ENCODE data around the gene FARP1.

Gene FARP1, protein sequence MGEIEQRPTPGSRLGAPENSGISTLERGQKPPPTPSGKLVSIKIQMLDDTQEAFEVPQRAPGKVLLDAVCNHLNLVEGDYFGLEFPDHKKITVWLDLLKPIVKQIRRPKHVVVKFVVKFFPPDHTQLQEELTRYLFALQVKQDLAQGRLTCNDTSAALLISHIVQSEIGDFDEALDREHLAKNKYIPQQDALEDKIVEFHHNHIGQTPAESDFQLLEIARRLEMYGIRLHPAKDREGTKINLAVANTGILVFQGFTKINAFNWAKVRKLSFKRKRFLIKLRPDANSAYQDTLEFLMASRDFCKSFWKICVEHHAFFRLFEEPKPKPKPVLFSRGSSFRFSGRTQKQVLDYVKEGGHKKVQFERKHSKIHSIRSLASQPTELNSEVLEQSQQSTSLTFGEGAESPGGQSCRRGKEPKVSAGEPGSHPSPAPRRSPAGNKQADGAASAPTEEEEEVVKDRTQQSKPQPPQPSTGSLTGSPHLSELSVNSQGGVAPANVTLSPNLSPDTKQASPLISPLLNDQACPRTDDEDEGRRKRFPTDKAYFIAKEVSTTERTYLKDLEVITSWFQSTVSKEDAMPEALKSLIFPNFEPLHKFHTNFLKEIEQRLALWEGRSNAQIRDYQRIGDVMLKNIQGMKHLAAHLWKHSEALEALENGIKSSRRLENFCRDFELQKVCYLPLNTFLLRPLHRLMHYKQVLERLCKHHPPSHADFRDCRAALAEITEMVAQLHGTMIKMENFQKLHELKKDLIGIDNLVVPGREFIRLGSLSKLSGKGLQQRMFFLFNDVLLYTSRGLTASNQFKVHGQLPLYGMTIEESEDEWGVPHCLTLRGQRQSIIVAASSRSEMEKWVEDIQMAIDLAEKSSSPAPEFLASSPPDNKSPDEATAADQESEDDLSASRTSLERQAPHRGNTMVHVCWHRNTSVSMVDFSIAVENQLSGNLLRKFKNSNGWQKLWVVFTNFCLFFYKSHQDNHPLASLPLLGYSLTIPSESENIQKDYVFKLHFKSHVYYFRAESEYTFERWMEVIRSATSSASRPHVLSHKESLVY

GRCh38 chr13:98142380-98143156 lies at the start of gene FARP1:
Gene FARP1, plus strand, starts transcription at chr13:98143094. Its CDS starts 70,149 bp downstream, at chr13:98213243.
- peak in 2 of 3 experiments; percentile 9 to 47 for DNase-seq (ENCODE audit: low read depth in 3 of 3)

- no peak for DNase-seq (ENCODE audit: low read depth in 3 of 3)
Observed at GRCh38 chr13:98094678-98095266, 48.1 kb upstream of the FARP1 start.

DNA sequence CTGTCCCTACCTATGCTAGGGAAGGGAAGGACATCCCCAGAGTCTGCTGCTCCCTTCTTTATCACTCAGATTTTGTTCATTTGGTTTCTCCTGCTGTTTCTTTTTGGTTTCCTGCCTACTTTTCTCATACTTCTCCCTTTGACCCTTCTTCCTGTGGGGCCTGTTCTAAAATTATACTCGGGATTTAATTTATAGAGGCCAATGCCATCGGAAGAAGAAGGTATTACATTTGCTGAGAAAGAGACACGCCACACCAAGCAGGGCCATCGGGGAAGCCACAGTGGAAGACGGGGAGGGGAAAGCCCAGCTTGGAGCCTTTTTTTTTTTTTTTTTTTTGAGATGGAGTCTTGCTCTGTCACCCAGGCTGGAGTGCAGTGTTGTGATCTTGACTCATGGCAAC lies 46.8 kb upstream of the FARP1 start:
- DNase-seq (ENCODE audit: low read depth in 3 of 3), result no peak

DNA sequence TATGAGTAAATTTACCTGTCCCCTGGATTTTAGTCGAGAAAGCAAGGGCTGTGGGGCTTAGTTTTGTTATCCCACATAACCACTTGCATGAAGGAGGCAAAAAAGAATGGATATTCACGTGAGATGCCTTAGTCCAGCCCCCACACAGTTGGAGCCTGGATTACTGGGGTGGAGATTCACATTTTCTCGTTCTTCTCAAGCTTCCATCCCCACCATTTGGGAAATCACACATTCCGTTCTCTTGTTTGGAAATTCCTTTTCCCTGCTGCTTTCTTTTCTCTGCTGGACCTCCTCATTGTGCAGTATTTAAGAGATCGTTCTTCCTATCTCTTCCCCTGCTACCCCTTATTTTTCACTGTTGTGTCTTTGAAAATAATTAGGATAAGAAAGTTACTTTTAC lies 45.1 kb upstream of the FARP1 start:
- DNase-seq (ENCODE audit: low read depth in 3 of 3), result no peak

DNA sequence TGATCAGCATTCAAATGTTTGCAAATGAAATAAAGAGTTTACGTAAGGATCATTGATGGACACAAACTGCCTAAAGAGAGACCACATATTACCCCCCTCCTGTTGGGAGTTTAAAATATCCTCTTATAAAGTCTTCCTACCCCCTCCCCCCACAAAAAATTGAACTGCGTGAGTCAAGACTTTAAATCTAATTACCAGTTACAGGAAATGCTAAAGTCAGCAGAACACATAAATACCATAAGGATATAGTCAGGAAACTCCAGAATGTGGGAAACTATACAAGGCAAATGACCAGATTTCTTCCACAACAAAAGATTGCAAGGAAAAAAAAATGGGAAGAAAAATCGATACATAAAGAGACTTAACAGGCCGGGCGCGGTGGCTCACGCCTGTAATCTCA lies 44.4 kb upstream of the FARP1 start:
- DNase-seq (ENCODE audit: low read depth in 3 of 3), result no peak

DNA sequence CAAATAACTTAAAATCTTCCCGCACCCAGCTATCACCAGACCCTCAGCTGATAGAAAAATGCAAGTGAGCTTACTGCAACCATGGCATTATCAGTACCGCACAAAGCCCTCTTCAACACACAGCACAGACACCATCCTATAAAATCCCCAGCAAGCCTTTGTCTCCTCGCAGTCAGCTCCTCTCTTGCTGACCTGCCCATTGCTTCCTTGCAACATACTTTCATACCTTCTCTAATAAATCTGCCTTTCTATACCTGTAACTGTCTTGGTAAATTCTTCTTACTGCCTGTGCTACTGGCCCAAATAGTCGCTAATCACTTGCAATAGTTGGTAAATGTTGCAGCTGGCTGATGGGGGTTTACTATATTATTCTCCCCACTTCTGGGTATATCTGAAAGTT lies 43.3 kb upstream of the FARP1 start:
- DNase-seq (ENCODE audit: low read depth in 3 of 3), result no peak

DNA sequence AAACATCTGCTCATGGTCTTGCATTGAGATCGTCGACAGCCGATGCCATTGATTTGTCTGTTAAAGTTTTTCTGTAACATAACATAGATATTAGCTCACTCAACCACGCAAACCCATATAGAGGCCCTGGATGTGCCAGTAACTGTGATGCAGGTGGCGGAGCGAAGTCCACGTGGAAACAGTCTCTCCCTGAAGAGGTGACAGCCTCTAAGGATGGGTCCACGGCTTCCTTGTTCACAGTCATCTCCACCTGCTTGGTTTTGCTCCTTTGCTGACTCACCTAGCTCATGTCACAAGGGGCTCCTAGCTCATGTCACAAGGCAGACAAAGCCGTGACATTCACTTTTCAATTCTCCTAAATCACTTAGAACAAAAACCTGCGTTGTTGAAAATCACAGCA lies 42.4 kb upstream of the FARP1 start:
- no peak for DNase-seq (ENCODE audit: low read depth in 3 of 3)

GRCh38 chr13:98103531-98103930 lies 39.4 kb upstream of the FARP1 start:
- DNase-seq (ENCODE audit: low read depth in 3 of 3), result no peak

GRCh38 chr13:98103942-98104880 lies 38.7 kb upstream of the FARP1 start:
- no peak for DNase-seq (ENCODE audit: low read depth in 3 of 3)

DNA sequence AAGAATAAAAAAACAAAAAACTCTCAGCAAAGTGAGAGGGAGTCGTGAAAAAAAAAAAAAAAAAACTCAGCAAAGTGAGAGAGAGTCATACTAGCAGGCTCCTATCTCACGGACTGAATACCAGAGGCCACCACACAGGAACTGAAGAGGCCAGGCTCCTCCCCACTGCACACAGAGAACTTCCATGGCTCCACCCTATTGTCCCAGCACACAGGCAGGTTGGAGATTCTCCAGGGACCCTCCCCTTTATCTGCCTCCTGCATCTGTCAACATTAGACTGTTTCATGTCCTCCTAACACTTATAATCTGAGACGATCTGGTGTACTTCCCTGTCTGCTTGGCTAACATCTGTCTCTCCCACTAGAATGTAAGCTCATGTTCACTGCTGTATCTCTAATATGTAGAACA lies 37.0 kb upstream of the FARP1 start:
- DNase-seq (ENCODE audit: low read depth in 3 of 3), result no peak

- no peak for DNase-seq (ENCODE audit: low read depth in 3 of 3)
Observed at GRCh38 chr13:98108341-98108740, 34.6 kb upstream of the FARP1 start.

DNA sequence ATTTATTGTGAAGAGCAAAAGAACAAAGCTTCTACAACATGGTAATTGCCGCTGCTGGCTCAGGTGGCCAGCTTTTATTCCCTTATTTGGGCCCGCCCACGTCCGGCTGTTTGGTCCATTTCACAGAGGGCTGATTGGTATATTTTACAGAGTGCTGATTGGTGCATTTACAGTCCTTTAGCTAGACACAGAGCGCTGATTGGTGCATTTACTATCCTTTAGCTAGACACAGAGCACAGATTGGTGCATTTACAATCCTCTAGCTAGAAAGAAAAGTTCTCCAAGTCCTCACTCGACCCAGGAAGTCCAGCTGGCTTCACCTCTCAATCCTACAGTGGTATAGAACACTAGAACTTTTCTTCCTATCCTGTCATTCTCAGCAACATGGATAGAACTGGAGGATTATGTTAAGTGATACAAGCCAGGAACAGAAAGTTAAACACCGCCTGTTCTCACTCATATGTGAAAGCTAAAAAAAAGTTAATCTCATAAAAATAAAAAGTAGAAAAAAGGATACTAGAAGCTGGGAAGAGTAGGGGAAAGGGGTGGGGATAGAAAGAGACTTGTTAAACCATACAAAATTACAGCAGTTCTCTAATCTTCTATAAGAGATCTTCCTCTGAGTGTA lies 33.6 kb upstream of the FARP1 start:
- DNase-seq (ENCODE audit: low read depth in 3 of 3), result no peak

GRCh38 chr13:98110749-98111148 lies 32.1 kb upstream of the FARP1 start:
- DNase-seq (ENCODE audit: low read depth in 3 of 3), result no peak

DNA sequence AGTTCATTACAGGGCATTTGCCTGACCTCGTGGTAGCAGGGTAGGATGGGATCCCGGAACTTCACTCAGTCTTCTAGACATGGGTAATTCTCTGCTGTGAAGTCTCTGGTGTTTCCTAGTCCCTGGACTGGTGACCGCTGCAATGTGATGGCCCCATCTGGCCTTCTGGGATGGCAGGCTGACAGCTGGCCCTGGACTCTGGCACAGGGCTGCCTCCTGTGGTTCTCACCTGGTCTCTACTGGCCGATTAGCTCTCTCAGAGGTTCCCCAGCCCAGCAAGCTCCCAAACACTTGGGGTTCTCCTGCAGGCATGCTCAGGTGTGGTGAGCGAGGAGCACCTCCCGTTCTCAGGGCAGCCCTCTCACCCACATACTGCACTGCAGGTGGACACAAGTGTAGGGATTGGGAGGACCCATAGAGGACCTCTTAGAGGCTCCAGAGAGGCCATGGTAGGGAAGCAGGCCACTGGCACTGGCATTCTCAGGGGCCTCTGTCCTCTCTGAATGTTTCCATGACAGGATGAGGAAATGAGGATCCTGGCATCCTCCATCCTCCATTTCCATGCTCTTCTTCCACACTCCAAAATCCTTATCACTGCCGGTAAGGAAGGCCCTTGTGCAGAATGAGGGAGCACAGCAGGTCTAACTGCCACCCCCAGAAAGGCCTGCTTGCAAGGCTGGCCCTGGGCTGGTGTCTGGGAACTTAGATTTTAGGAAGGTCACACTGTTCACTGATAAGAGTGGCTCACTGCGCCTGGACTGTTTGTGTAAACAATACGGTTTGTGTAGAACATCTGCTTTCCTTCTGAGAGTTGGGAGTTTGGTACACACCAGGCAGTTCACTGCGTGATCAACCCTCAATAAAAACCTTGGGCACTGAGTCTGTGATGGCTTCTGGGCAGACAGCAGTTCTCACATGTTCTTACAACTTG lies 31.5 kb upstream of the FARP1 start:
- no peak for DNase-seq (ENCODE audit: low read depth in 3 of 3)

DNA sequence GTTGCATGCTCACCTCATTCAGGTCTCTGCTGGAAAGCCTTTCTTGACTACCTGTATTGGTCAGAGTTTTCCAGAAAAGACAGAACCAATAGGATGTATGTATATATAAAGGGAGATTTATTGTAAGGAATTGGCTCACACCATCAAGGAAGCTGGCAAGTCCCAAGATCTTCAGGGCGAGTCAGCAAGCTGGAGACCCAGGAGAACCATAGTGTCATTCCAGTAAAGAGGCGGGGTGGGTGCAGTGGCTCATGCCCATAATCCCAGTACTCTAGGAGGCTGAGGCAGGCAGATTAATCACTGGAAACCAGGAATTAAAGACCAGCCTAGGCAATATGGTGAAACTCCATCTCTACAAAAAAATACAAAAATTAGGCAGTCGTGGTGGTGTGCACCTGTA lies 30.4 kb upstream of the FARP1 start:
- no peak for DNase-seq (ENCODE audit: low read depth in 3 of 3)

GRCh38 chr13:98118865-98119264 lies 24.0 kb upstream of the FARP1 start:
- no peak for DNase-seq (ENCODE audit: low read depth in 3 of 3)

GRCh38 chr13:98123176-98123575 lies 19.7 kb upstream of the FARP1 start:
- no peak for DNase-seq (ENCODE audit: low read depth in 3 of 3)

DNA sequence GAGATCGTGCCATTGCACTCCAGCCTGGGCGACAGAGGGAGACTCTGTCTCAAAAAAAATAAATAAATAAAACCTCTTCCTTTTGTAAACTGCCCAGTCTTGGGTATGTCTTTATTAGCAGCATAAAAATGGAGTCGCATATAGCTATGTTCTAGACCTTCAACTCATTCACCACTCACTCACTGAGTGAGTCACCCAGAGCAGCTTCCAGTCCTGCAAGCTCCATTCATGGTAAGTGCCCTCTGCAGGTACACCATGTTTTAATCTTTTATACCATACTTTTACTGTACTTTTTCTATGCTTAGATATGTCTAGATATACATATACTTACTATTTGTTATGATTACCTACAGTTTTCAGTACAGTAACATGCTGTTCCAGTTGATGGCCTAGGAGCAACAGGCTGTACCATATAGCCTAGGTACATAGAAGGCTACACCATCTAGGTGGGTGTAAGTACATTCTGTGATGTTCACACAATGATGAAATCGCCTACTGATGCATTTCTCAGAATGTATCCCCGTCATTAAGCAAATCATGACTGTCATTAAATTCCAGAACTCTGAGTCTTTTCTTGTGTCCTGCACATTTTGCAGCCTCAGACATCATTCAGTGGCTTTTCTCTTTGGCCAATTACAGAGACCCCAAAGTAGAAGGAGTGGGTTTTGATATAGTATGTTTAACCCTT lies 13.7 kb upstream of the FARP1 start:
- no peak for DNase-seq (ENCODE audit: low read depth in 3 of 3)

Data from stimulated activated CD4-positive, alpha-beta T cell treated with anti-CD3 and anti-CD28 coated beads, TNF-alpha, amount 100 ng/mL, for 24 hours (primary cell).